Mesenteric fat pad (tissue), 1 donor: ENCODE results near the gene TACR2. TPM values are rescaled to one million over a fixed set of nuclear protein-coding genes. Genes with fewer than 3 reads are reported as not detected.

Experiments
- total RNA-seq: library from RNA; stranded (reverse); fragmentation: NEBNext Ultra II Directional; extraction: Animal tissue kit (Norgen Biotek cat#: 25700); gene quantifications from one replicate; pipeline ENCODE4 v1.2.1, GENCODE V29; 2021
- donor health status: DM: yes; HTN: yes; CAD: no.

TACR2 gene
- total RNA-seq, 1 donor from 2014 or later, result 0.61 TPM

Other genes starting within 250 kb of the TACR2 start
- 27.0 TPM for gene SUPV3L1, start 236.7 kb downstream of the TACR2 start, total RNA-seq
- gene HKDC1, start 196.6 kb downstream of the TACR2 start, total RNA-seq, result 0.10 TPM
- 109 TPM for gene HK1, start 138.4 kb downstream of the TACR2 start, total RNA-seq
- 109 TPM for gene TSPAN15, start 34.5 kb upstream of the TACR2 start, total RNA-seq
- 0.71 TPM for gene NEUROG3, start 156.5 kb upstream of the TACR2 start, total RNA-seq
- gene FAM241B, start 213.3 kb upstream of the TACR2 start, total RNA-seq, result 2.6 TPM